ENCODE data around the gene UBE2D2.

The UBE2D2 gene

GRCh38 chr5:139676951-139677735 is 116.0 kb downstream of the UBE2D2 start:
- DNase-seq (ENCODE audit: low spot score): peak; percentile 76
